ENCODE results near the gene PNO1.

GRCh38 chr2:68156419-68156818 is 1.3 kb upstream of the PNO1 start:
- TF ChIP-seq CTCF (optimal IDR thresholded peaks at IDR 0.05 in 1 of 3, IDR thresholded peaks at IDR 0.05 in 1 of 3, conservative IDR thresholded peaks at IDR 0.05 in 1 of 3; ENCODE audit: extremely low read depth in 1 of 3, insufficient read depth in 2 of 3, low read length in 3 of 3) (no peak), EZH2 (IDR thresholded peaks at IDR 0.05; ENCODE audit: low read length) (no peak)
